OCI-LY7 (cell line): Measurements from ENCODE around the gene PRSS1.

ENCODE experiments used
- CTCF ChIP-seq: fragments of 200-600 bp; sonication (generic); conservative IDR thresholded peaks from 2 replicates; pipeline ENCODE4 v1.5.1; 2014; ENCODE audit warnings: mild to moderate bottlenecking, antibody characterized with exemption, low read length, moderate library complexity, mixed read lengths
- EZH2phosphoT487 ChIP-seq: fragments of 200-600 bp; sonication (generic); IDR thresholded peaks from 2 replicates; pipeline ENCODE4 v1.6.1; 2018; ENCODE audit warnings: low read depth, borderline replicate concordance, mild to moderate bottlenecking, mixed run types, antibody characterized with exemption, low read length, moderate library complexity, mixed read lengths

- no peak for TF ChIP-seq CTCF
- TF ChIP-seq EZH2phosphoT487, result no peak
These were observed 4.1 kb downstream of the PRSS1 start for GRCh38 chr7:142753366-142753765.
